ENCODE results near the gene PLGLB2.
"Not testable (repeated sequence)": the region's sequence is repeated elsewhere in the genome, so short reads cannot be mapped to it uniquely, and the experiment has no call there.

Gene PLGLB2

DNA sequence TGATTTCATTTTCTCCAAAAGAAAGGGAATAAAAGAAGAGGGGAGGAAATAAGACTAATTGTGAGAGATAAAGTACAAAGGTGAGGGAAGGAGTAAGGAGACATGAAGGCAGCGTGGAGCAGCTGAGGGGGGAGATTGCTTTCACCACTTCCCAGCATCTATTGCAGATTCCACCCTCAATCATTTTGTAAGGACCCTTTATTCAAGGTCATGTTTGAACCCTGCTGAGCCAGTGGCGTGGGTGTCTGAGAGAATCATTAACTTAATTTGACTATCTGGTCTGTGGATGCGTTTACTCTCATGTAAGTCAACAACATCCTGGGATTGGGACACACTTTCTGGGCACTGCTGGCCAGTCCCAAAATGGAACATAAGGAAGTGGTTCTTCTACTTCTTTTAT is at the start of gene PLGLB2:
TSS of gene PLGLB2 (plus strand) at position 297 of the 400 bp plus-strand sequence. CDS start at position 364, 67 bp downstream.
- DNase-seq, result not testable (repeated sequence)

- DNase-seq, result not testable (repeated sequence)
Observed at GRCh38 chr2:87704572-87705323, 43.1 kb upstream of the PLGLB2 start.

DNA sequence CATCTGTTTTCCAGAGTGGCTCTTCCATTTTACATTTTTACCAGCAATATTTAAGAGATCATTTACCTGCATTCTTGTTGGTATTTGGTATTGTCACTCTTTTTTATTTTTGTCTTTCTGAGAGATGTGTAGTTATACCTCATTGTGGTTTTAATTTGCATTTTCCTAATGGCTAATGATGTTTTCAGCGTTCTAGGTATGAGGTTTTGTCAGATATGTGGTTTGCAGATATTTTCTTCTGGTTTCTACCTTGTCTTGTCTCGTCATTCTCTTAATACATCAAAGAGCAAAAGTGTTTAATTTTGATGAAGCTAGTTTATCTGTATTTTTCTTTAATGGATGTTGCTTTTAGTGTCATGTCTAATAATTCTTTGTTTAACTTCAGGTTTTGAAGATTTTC is 39.5 kb upstream of the PLGLB2 start:
- DNase-seq, result not testable (repeated sequence)

DNA sequence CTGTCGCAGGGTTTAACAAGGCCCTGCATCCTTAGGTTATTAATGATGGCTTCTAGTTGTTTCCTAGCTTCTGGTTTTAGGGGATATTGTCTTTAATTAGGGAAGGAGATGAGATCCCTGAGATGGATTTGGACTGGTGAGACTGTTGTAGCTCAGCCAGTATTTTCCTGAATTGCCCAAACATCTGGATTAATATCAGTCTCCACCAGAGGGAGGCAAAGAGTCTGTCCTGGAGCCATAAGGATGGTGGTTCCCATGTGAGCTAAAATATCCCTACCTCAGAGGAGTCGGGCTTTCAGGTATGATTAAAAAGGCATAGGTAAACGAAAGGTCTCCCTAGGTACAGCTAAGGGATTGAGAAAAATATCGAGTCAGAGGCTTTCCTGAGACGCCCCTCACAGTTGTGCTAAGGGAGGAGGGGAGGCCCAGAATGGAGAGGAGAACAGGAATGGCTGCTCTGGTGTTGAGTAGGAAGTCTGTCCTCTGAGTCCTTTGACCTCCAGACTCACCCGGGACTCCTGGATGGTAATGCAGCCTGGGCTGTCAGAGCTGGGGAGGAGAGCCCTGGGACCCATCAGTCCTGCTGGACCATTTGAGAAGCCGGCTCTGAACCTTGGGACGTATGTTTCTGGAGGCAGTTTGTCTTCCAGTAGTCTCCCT is 19.8 kb upstream of the PLGLB2 start:
- not testable (repeated sequence) for DNase-seq

DNA sequence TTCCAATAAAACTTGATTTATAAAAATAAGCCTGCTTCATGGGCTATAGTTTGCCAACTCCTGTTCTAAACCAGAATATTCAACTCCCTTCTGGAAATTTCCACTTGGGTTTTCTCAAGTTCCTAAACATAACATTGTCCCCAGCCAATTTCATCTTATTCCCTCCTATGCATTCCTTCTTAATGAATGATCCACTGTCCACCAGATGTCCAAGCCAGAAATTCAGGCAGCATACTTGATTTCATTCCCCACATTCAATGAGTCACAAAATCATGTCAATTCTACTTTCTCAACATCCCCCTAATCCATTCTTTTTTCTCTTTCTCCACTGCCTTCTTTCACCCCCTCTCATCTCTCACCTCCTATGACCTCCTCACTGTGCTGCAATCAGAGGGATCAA is 7.0 kb upstream of the PLGLB2 start:
- not testable (repeated sequence) for DNase-seq

DNA sequence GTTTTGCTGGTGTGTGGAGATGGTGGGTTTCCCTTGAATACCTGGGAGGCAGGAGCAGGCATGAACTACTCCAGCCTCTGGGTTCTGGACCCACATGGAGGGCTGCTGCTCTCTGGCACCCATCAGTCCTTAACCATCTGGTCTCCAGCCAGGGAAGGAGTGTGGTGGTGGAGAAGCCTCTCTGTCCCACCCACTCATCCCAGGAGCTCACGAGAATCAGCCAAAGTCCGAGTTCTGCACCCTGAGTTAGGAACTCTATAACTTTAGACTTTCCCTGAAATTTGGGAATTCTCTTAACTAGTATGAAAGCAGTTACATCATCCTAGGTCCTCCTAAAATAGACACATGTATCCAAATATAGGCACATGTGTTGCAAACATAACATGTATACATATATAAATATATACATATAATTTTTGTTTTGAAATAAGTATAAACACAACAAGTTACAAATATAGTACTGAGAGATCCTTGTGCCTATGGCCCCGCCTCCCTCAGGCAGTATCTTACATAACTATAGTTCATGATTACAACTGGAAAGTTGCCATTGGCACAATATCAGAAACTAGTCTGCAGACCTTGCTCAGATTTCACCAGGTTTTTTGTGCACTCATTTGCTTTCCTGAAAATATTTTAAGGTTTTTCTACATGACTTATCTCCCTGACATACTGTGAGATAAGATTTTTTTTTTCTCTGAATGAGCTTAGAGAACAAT is 5.3 kb upstream of the PLGLB2 start:
- not testable (repeated sequence) for DNase-seq

DNA sequence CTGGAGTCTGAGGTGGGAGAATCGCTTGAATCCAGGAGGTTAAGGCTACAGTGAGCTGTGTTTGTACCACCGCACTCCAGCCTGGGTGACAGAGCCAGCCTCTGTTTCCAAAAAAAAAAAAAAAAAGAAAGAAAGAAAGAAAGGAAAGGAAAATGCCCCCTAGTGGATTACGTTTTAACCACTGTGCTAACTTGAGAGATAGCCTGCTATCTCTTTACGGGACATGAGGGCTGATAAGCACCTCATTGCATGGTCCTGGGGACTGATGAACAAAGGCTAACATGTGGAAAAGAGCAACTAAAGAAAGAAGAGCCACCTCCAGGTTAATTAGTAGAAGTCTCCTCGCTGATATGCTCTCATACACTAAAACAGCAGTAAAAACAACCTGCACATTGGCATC is 4.2 kb upstream of the PLGLB2 start:
- not testable (repeated sequence) for DNase-seq

DNA sequence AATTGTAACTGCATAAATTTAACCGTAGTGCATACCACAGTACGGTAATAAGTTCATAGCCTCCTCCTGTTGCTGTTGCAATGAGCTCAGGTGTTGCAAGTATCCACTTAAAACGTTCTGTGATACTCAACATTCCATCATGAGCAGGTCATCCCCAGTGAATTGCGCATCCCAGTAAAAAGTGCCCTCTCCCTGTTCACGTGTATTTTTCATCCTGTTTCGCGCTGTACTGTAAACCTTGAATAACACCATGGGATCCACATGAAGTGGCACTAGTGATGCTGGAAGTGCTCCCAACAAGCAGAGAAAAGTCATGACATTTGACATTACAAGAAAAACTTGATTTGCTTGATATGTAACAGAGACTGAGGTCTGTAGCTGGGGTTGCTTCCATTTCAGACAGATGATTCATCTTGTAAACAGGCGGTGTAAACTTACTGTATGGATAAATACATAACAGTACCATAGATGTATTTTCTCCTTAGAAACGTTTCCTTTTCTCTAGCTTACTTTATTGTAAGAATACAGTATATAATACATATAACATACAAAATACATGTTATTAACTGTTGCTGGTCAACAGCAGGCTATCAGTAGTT is 2.4 kb upstream of the PLGLB2 start:
- not testable (repeated sequence) for DNase-seq

GRCh38 chr2:87748524-87748923 is 637 bp downstream of the PLGLB2 start:
- not testable (repeated sequence) for DNase-seq

GRCh38 chr2:87750560-87750959 is 2.7 kb downstream of the PLGLB2 start:
- DNase-seq, result not testable (repeated sequence)

GRCh38 chr2:87754759-87755158 is 6.9 kb downstream of the PLGLB2 start:
- DNase-seq, result not testable (repeated sequence)

Data from NCI-H69 (cell line).